ENCODE data around the gene CYBRD1. TPM values are rescaled to one million over a fixed set of nuclear protein-coding genes. Genes with fewer than 3 reads are reported as not detected.

The CYBRD1 gene
- total and polyA plus RNA-seq, 2 experiments from 2014 or later, result 42.4 to 66.1 TPM

DNA sequence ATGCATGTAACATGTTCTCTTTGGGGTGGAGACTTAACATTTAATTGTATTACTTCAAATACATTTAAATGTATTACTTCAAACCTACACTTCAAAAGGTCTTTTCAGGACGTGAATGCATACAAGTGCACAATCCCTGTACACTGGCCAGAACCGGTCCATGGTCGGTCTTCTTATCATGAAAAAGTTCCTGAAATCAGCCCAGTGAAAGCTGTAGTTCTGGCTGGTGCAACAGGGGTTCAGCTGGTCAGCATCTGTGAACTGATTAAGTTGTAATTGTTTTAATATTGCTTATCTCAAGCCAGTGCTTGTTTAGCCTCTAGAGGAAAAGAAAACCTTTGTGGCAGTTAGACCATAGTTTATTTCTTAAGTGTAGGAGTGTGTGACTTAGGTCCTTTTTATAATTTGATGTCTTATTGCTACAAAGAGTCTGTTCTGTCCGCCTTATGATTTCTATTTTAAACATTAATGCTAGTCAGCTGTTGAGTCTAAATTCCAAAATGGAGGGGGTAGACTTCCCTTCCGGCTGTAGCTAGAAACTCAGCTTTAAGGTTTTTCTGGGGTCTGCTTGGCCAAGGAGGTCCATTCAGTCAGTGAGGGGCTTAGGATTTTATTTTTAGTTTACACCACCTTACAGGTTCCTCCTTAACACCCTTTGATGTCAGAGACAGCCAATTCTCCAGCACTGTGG lies 768 bp upstream of the CYBRD1 start:
- Histone ChIP-seq H2AFZ (peak overlapping the region; percentile 92), H3K27me3 (peaks cover 36% of the 10 kb centered on the region)
- DNase-seq (ENCODE audit: low spot score), result no peak

GRCh38 chr2:171522788-171523087 lies 464 bp downstream of the CYBRD1 start:
- peak overlapping the region; percentile 92 for H3K4me2 ChIP-seq
- no peaks in the 10 kb centered on the region for H4K20me1 ChIP-seq (ENCODE audit: insufficient read depth, poor library complexity, severe bottlenecking)
- H3K36me3 ChIP-seq (replicated peaks; ENCODE audit: insufficient read depth, low read depth), result no peaks in the 10 kb centered on the region
- H3K27me3 ChIP-seq, result peaks cover 36% of the 10 kb centered on the region
- H3K27ac ChIP-seq, result peak overlapping the region; percentile 83
- DNase-seq (ENCODE audit: low spot score), result peak; percentile 49
- no peaks in the 10 kb centered on the region for H3K9me2 ChIP-seq (replicated peaks; ENCODE audit: insufficient read depth)
- H3K4me3 ChIP-seq, result peak overlapping the region; percentile 95
- H3K79me2 ChIP-seq, result peaks cover 26% of the 10 kb centered on the region
- TF ChIP-seq EZH2phosphoT487 (IDR thresholded peaks at IDR 0.05; ENCODE audit: low read depth, severe bottlenecking, unreplicated experiment) (no peak), EZH2 (IDR thresholded peaks at IDR 0.05; ENCODE audit: borderline replicate concordance) (no peak)
- TF ChIP-seq, protein P1, sequence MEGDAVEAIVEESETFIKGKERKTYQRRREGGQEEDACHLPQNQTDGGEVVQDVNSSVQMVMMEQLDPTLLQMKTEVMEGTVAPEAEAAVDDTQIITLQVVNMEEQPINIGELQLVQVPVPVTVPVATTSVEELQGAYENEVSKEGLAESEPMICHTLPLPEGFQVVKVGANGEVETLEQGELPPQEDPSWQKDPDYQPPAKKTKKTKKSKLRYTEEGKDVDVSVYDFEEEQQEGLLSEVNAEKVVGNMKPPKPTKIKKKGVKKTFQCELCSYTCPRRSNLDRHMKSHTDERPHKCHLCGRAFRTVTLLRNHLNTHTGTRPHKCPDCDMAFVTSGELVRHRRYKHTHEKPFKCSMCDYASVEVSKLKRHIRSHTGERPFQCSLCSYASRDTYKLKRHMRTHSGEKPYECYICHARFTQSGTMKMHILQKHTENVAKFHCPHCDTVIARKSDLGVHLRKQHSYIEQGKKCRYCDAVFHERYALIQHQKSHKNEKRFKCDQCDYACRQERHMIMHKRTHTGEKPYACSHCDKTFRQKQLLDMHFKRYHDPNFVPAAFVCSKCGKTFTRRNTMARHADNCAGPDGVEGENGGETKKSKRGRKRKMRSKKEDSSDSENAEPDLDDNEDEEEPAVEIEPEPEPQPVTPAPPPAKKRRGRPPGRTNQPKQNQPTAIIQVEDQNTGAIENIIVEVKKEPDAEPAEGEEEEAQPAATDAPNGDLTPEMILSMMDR (IDR thresholded peaks at IDR 0.05; ENCODE audit: poor library complexity), result no peak
- no peaks in the 10 kb centered on the region for H3K9me3 ChIP-seq (ENCODE audit: low read depth)
- WGBS (ENCODE audit: low lambda C conversion rate, missing lambda C conversion rate), result 0% methylated on average over 3 of the region's 29 CpGs
- H3K4me1 ChIP-seq (ENCODE audit: insufficient read depth), result peaks cover 14% of the 10 kb centered on the region
- peak overlapping the region; percentile 92 for H2AFZ ChIP-seq

More for the DNA sequence above, 768 bp upstream of the CYBRD1 start:
- 84% methylated on average over 5 of the region's 5 CpGs for WGBS (ENCODE audit: low lambda C conversion rate, missing lambda C conversion rate)
- peak overlapping the region; percentile 83 for H3K27ac ChIP-seq
- H3K36me3 ChIP-seq (replicated peaks; ENCODE audit: insufficient read depth, low read depth), result no peaks in the 10 kb centered on the region
- no peak for TF ChIP-seq EZH2 (IDR thresholded peaks at IDR 0.05; ENCODE audit: borderline replicate concordance)
- H3K4me3 ChIP-seq, result peak overlapping the region; percentile 95
- peak overlapping the region; percentile 92 for H3K4me2 ChIP-seq
- H3K9me3 ChIP-seq (ENCODE audit: low read depth), result no peaks in the 10 kb centered on the region
- H4K20me1 ChIP-seq (ENCODE audit: insufficient read depth, poor library complexity, severe bottlenecking), result no peaks in the 10 kb centered on the region
- no peaks in the 10 kb centered on the region for H3K9me2 ChIP-seq (replicated peaks; ENCODE audit: insufficient read depth)
- peaks cover 14% of the 10 kb centered on the region for H3K4me1 ChIP-seq (ENCODE audit: insufficient read depth)
- peaks cover 19% of the 10 kb centered on the region for H3K79me2 ChIP-seq

DNA sequence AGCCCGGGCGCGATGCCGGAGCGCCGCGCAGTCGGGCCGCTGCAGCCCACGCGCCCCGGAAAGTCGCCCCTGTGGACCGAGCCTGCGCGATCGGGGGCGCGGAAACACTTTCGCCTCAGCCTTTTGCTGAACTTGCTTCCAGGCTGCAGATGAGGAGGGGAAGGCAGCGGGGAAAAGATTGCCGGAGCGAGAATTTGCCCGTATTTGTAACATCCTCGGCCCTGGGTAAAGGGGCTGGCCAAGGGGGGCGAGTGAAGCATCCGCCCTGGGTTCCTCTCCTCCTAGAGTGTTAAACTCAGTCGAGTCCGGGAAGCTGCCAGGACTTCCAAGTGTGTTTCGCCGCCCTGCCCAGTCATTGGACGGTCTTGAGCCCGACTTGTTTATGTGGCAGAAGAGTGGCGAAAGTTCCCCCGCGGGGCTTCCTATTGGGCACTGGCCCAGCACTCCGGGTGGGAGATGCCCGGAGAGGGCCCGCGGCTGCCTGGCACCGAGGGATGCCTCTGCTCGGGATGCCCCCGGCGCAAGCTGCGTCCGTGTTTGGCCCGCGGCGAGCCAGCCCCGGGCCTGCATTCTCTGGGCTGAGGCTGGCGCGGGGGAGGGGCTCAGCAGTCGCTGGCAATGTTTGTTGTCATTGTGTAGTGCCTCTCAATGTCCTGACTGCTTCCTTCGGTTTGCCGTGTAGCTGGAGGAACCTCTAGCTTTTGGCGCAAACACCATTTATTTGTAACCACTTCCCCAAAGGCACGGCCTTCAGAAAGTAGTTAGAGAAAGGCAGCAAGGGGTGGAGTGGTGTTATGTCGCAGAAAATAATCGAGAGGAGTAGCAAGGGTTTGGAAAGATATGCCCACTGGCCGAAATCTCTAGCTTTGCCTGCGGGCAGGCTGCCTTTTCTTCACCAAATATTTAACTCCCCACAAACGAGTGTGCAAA lies 1.1 kb downstream of the CYBRD1 start:
- peaks cover 26% of the 10 kb centered on the region for H3K79me2 ChIP-seq
- peak; percentile 65 for DNase-seq (ENCODE audit: low spot score)
- peak overlapping the region; percentile 92 for H3K4me2 ChIP-seq
- H3K9me2 ChIP-seq (replicated peaks; ENCODE audit: insufficient read depth), result no peaks in the 10 kb centered on the region
- under 1% methylated on average over 58 of the region's 62 CpGs for WGBS (ENCODE audit: low lambda C conversion rate, missing lambda C conversion rate)
- H3K27ac ChIP-seq, result peak overlapping the region; percentile 83
- TF ChIP-seq, protein P1 (IDR thresholded peaks at IDR 0.05; ENCODE audit: poor library complexity), result no peak
- peak; percentile 65 for TF ChIP-seq EZH2 (IDR thresholded peaks at IDR 0.05; ENCODE audit: borderline replicate concordance)
- TF ChIP-seq EZH2phosphoT487 (IDR thresholded peaks at IDR 0.05; ENCODE audit: low read depth, severe bottlenecking, unreplicated experiment), result no peak
- H3K36me3 ChIP-seq (replicated peaks; ENCODE audit: insufficient read depth, low read depth), result no peaks in the 10 kb centered on the region
- H3K4me1 ChIP-seq (ENCODE audit: insufficient read depth), result peaks cover 14% of the 10 kb centered on the region
- H3K9me3 ChIP-seq (ENCODE audit: low read depth), result no peaks in the 10 kb centered on the region
- peak overlapping the region; percentile 95 for H3K4me3 ChIP-seq
- H3K27me3 ChIP-seq, result peaks cover 36% of the 10 kb centered on the region
- no peaks in the 10 kb centered on the region for H4K20me1 ChIP-seq (ENCODE audit: insufficient read depth, poor library complexity, severe bottlenecking)
- peak overlapping the region; percentile 92 for H2AFZ ChIP-seq

- TF ChIP-seq EZH2phosphoT487 (IDR thresholded peaks at IDR 0.05; ENCODE audit: low read depth, severe bottlenecking, unreplicated experiment) (no peak), EZH2 (IDR thresholded peaks at IDR 0.05; ENCODE audit: borderline replicate concordance) (no peak)
- TF ChIP-seq, protein P1 (IDR thresholded peaks at IDR 0.05; ENCODE audit: poor library complexity), result no peak
- 23% methylated on average over 6 of the region's 6 CpGs for WGBS (ENCODE audit: low lambda C conversion rate, missing lambda C conversion rate)
- H3K27ac ChIP-seq, result peak overlapping the region; percentile 83
- peak overlapping the region; percentile 95 for H3K4me3 ChIP-seq
- H3K79me2 ChIP-seq, result peaks cover 29% of the 10 kb centered on the region
- peak overlapping the region; percentile 92 for H2AFZ ChIP-seq
- no peaks in the 10 kb centered on the region for H3K36me3 ChIP-seq (replicated peaks; ENCODE audit: insufficient read depth, low read depth)
- no peaks in the 10 kb centered on the region for H3K9me3 ChIP-seq (ENCODE audit: low read depth)
- DNase-seq (ENCODE audit: low spot score), result peak; percentile 13
- H3K4me2 ChIP-seq, result peak overlapping the region; percentile 92
- no peaks in the 10 kb centered on the region for H4K20me1 ChIP-seq (ENCODE audit: insufficient read depth, poor library complexity, severe bottlenecking)
- no peaks in the 10 kb centered on the region for H3K9me2 ChIP-seq (replicated peaks; ENCODE audit: insufficient read depth)
- H3K27me3 ChIP-seq, result peaks cover 36% of the 10 kb centered on the region
- H3K4me1 ChIP-seq (ENCODE audit: insufficient read depth), result peaks cover 14% of the 10 kb centered on the region
Measured at GRCh38 chr2:171524018-171524401, 1.7 kb downstream of the CYBRD1 start.

Measured in hepatocyte (in vitro differentiated cells).